NCI-H187 (cell line): Measurements from ENCODE around the gene RAB30.

Source experiments
- DNase-seq, 2 experiments: peaks; one replicate each; lab custom pipeline; 2025; lab: John Stamatoyannopoulos, UW

RAB30 gene, protein sequence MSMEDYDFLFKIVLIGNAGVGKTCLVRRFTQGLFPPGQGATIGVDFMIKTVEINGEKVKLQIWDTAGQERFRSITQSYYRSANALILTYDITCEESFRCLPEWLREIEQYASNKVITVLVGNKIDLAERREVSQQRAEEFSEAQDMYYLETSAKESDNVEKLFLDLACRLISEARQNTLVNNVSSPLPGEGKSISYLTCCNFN

GRCh38 chr11:83071567-83072349 is at the start of gene RAB30:
TSS of gene RAB30 (minus strand) at chr11:83071897. CDS start at chr11:82997316, 74,581 bp downstream.
- peak; percentile 96 for DNase-seq

DNA sequence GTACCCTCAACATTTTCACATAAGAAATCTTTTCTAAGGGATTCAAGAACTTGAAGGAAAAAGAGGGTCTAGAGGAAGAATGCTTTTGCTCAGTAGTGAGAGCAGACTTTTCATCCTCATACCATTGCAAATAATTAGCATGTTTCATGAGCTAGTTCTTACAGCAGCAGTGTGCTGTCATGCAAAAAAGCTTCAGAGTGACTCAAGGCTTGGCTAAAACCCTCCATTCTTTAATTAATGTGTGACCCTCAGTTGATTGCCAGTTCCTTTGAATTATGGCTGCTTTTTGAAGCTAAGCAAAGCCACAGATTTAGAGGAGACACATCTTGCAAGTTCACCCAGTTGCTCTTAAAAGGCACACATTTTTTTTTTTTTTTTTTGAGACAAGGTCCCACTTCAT is 48.6 kb upstream of the RAB30 start:
- no peak for DNase-seq

GRCh38 chr11:83119216-83119615 is 47.5 kb upstream of the RAB30 start:
- no peak for DNase-seq

- DNase-seq, result no peak
These were observed 47.1 kb upstream of the RAB30 start for GRCh38 chr11:83118814-83119213.

DNA sequence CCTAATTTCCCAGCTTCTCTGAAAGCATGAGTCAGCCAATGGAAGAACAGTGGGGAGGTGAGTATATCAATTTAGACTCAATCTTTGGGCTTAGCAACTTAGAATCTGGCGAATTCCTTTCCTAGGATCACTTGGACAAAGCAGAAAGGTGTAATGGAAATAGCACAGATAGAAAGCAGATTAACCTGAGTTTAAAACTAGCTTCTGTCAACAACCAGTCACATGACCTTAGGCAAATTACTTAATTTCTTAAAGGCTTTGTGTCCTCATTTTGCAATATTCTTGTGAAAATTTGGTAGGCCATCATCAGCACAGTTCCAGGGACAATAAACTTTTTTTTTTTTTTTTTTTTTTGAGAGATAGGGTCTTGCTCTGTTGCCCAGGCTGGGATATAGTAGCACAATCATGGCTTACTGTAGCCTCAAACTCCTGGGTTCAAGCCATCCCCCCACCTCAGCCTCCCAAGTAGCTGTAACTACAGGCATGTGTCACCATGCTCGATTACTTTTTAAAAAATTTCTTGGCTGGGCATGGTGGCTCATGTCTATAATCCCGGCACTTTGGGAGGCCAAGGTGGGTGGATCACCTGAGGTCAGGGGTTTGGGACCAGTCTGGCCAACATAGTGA is 44.4 kb upstream of the RAB30 start:
- no peak for DNase-seq

GRCh38 chr11:83115551-83115950 is 43.9 kb upstream of the RAB30 start:
- DNase-seq, result peak; percentile 12 to 47

DNA sequence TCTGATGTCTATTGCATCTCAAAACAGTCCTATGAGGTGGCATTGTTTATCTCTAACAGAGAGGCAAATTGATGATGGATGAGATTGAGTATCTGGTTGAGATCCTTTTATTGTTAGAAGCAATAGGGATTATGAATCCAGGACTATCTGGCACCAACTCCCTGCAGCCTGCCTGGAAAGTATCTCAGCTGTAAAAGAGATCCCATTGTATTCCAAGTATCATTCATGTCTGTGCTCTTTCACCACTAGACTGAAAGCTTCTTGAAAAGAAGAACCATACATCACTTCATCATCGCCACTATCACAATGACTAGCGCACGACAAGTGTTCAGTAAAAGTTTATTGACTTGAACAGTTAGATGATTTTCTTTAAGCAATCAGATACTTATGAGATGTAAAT is 43.3 kb upstream of the RAB30 start:
- peak in 1 of 2 experiments; percentile 3 for DNase-seq

DNA sequence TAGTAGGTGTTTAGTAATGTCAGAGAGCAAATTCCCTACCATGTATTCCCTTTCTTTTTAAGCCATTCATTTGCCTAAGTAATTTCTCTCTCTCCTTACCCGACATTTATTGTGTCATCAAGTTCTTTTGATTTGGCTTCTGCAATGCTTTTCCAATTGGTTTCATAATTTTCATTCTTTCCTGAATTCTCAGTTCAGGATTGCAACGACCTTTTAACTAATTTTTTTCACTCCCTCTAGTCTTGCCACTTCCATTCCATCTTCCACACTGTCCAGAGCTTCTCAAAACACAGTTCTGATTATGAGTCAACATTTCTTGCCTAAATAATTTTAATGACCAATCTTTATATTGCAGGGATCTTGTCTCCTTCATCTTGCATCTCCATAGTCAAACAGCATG is 41.2 kb upstream of the RAB30 start:
- no peak for DNase-seq

DNA sequence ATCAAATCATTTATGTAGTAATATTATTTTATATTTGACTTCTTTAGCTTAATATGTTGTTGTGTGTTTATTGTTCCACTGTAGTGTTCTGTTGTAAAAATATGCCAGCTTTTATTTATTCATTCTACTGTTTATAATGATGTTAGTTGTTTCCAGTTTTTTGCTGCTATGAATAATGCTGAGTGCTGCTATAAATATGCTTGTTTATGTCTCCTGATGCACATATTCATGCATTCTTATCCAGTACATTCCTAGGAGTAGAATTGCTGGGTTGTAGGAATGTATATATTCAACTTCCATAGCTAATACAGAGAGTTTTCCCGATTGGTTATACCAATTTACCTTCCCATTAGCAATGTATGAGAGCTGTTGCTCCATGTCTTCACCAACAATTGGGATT is 33.5 kb upstream of the RAB30 start:
- DNase-seq, result no peak

GRCh38 chr11:83102834-83103233 is 31.1 kb upstream of the RAB30 start:
- DNase-seq, result no peak

DNA sequence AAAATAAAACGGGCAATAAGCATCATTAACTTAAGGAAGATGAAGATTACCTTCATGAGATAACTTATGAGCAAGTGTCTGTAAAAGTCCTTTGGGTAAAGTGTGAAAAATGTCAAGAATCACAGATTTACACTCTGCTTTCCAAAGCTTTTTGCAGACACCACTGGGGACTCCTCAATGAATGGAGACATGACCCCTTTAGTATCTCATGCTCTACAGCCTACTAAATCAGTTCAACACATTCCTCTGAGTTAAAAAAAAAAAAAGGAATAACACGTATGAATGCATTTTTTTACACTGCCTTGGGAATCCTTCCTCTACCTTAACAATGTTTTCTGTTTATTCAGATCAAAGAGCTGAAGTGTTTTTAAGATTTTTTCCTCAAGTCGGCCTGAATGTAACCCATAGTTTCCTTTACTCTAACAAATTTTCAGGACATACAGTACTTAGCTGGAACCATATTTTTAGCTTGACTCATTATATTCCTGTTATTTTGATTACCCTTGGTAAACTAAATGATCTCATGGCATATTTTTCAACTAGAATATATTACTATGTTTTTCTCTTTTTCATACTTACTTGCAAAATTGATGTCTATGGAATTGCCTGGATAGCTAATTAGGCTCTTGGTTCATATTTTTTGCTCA is 25.9 kb upstream of the RAB30 start:
- no peak for DNase-seq

GRCh38 chr11:83093634-83094033 is 21.9 kb upstream of the RAB30 start:
- no peak for DNase-seq

DNA sequence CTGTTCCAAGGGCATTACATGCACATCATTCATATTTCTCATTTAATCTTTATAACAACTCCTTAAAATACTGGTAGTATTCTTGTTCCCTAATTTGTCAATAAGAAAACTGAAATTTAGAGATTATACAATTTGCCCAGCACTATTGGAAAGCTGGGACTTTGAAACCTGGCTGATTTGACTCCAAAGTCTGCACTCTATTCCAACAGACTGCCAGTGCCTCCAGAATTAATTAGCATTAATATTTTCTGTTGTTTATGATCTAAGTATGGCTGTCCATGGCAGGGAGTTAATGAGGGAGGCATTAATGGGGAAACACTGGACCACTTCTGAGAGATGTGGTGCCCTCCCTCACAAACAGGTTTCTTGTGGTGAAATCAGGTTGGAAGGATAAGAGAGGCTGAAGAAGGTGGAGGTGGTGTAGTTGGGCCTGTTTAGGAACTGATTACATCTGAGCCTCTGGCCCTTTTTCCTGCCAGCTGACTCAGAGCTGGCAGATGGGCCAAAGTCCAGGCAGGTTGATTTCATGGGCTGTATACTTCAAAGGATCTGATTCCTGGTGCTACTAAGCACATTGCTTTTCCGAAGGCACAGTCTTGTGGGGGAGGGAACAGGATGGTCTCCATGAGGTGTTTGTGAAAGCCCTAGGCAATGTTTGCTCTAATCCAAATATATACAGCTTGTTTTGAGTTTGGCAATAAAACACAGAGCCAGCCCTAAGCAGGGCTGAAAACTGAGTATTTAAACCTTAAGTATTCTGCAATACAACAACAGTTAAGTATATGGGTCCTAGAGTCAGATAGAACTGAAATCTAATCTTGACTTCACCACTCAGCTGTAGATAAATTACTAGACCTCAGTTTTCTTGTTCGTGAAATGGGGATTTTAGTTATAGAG is 21.0 kb upstream of the RAB30 start:
- no peak for DNase-seq

GRCh38 chr11:83088965-83089364 is 17.3 kb upstream of the RAB30 start:
- no peak for DNase-seq

DNA sequence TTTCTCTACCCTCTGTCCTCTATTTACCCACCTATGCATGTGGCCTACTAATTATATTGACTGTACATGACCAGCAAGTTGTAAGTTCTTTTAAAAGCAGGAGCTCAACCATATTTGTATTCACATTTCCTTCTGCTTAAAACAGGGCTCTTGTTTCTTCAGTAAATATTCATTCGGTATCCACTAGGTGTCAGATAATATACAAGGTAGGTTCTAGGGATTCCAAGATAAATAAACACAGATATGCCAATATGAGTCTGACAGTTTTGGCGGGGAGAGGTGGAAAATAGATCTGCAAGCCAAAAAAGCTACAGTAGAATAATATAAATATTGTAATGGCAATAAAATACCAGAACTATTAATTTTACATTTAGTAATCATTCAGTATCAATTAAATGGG is 15.3 kb upstream of the RAB30 start:
- DNase-seq, result no peak

GRCh38 chr11:83079820-83080219 is 8.1 kb upstream of the RAB30 start:
- DNase-seq, result no peak

DNA sequence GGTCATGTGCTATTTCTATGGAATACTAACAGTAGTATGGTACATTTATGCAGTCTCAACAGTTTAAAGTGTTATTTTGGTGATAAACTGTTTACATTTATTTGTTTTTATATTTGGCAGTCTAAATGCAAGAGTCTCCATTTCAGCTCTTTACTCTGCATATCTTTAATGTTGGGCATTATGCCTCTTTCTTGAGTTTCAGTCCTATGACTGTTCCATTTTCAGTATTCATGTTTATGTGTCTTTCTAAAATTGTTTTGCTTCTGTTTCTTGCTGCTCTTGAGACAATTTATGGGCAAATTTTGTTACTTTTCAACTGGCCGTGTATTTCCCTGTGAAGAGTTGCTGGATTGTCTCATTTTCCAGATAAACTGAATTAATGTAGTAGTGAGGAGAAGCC is 6.6 kb upstream of the RAB30 start:
- no peak for DNase-seq

- no peak for DNase-seq
These were observed 2.2 kb upstream of the RAB30 start for GRCh38 chr11:83073884-83074283.

DNA sequence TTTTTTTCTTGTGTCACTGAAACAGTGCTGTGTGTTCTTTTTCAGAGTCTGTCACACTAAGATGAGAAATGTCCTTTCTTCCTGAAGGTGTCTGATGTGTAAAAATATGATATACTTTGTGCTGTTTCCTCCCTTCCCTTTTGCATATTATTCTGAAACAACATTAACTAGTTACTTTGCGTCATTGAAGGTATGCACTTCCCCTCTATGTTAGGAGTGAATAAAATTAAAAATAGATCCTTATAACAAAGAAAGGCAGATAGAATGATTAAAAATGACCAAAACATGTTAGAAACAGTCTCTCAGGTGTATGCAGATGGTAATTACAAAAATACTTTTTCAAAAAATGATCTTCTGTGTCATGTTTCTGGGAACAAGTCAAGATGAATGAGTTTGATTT is 1.6 kb upstream of the RAB30 start:
- no peak for DNase-seq

DNA sequence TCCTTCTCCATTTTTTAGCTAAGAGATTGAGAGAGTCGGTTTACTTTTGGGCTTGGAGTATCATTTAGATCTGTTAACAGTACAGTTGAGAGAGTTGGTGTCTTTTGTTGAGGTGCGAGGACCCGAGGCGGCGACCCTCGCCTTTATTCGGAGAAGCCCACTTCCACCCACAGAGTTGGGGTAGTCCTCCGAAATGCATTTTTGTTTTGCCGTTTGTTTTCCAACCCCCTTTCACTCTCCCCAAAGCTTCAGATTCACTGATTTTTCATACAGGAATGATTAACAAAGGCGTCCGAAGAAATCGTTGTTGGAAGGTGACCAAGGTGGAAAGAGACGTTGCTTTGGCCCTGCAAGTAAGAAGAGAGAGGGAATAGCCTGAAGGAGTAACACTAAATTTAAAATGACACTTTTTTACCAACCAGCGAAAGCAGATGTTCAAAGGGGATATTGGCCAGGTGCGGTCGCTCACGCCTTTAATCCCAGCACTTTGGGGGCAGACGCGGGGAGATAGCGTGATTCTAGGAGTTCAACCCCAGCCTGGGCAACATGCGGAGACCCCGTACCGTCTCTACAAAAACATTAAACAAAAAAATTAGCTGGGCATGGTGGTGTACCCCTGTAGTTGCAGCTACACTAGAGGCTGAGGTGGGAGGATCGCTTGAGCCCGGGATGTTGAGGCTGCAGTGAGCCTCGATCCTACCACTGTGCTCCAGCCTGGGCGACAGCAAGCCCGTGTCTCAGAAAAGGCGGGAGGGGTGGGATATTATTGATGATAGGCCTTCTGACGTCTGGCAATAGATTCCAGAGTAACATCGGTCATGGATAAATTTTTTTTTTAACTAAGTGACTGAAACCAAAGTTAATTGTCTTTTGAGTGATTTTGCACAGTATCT is 899 bp upstream of the RAB30 start:
- DNase-seq, result no peak
